GM19452 (cell line): Measurements from ENCODE around the gene DPP9.
A peak's percentile ranks its signal among the peaks of the same experiment; 100 is the strongest.
"Not testable (repeated sequence)": the region's sequence is repeated elsewhere in the genome, so short reads cannot be mapped to it uniquely, and the experiment has no call there.

Source experiments
- ATAC-seq: cut with Tn5 transposase; IDR thresholded peaks from one replicate; pipeline ENCODE4 v1.9.1; 2021; ENCODE audit not compliant: unreplicated experiment

The DPP9 gene

DNA sequence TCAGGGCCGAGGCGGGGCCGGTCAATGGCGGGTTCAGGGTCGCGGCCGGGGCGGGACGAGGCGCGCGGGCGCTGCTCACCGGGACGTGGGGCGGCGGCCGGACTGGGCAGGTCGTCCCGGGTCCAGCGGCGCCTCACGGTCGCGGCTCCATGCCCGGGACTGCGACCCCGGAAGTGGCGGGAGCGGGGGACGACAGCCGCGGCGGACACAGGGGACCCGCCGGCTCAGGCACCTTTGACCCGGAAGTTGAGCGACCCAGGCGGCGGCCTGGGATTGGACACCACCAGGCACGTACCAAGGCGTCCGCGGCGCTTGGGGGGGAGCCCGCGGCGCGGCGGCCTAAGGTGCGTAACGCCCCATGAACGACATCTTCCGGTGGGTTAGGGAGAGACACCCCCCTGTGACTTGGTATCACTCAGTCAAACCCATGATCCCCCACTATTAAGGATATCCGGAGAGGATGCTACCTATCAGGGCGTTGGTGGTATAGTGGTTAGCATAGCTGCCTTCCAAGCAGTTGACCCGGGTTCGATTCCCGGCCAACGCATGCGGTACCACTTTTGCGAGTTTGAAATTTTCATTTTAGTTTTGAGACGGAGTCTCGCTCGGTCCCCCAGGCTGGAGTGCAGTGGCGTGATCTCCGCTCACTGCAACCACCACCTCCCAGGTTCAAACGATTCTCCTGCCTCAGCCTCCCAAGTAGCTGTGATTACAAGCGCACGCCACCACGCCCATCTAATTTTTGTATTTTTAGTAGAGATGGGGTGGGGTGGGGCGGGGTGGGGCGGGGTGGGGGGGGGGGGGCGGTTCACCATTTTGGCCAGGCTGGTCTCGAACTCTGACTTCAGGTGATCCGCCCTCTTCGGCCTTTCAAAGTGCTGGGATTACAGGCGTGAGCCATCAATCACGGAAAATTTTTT lies at the start of gene DPP9:
Gene DPP9, minus strand, starts transcription at position 248 of the 920 bp plus-strand sequence. CDS start 3,936 bp downstream, outside the sequence.
- peak; percentile 90 for ATAC-seq

DNA sequence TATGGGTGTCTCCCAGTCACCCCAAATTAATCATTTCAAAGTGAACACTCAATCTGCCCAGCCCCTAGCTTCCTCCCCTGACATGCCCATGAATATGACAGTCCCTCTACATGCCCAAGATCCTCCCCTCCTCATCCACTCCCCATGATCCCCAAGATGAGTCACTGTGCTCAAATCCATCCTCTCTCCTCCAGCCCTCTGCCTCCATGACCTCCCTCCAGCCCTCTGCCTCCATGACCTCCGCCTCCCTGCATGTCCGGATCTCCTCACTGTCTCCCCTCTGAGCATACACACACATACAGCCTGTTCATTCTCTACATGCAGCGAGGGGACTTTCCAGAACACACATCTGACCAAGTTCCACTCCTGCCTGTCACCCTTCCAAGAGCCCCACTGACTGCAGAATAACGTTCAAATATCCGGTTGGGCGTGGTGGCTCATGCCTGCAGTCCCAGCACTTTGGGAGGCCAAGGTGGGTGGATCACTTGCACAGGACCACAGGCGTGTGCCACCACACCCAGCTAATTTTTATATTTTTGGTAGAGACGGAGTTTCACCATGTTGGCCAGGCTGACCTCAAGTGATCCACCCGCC lies 49.5 kb upstream of the DPP9 start:
- no peak for ATAC-seq

DNA sequence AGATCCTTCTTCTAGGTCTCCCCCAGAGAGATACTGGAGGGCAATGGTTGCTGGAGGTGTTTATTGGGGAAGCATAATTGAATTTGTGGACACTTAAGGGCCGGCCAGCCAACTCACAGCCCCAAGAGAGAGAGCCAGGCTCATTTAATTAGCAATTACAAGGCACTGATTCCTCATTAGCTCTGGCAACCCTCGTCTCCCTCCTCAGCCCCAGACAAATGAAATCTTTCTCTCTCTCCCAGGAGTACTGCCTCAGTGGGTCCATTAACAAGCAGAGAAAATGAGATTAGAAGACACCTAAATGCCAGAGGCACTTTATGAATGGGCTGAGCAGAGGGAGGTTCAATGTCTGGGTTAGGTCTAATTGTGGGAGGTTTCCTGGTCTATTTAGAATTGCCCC lies 48.9 kb upstream of the DPP9 start:
- ATAC-seq, result no peak

DNA sequence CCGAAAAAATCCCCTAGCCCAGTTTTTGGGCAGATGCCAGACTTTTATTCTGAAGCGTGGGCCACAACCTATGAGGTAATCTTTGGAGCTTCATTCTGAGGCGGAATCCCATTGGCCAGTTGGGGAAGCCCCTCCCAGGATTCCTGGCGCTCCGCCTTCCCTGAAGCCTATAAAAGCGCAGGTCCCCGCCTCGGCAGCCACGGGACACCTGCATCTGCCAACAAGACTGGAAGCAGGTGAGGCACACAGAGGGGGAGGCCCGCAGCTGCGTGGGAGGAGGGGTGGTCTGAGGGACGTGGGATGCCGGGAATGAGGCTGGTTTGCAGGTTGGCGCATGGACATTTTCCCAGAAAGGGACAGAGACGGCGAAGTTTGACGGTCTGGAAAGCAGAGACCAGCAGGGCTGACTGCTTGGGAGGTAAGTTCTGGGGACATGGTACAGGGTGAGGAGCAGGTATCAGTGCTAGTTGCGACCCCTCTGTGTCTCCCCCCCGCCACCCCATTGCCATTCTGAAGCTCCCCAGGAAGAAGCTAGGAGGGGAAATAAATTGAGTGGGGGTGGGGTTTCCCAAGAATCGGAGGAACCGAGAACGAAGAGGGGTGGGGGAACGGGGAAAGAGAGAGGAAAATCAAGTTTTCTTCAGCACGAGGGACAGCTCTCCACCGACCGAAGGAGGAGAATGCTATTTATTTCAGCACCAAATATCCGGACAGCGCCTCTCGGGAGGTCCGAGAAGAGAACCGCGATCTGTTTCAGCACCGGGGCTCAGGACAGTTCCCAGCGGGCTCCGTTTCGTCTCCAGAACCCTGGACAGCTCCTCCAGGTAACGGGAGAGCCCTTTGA lies 45.5 kb upstream of the DPP9 start:
- ATAC-seq, result no peak

DNA sequence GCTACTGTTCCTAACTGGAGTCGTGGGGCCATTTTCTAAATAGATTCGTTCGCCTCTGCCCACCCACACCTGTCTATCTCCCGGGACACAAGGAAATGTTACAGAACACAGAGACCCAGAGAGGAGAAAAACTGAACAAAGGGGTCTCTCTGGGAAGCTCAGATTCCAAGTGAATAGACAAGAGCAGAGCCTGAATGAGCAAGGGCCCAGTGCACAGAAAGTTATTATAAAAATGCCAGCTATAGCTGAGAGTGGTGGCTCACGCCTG lies 40.7 kb upstream of the DPP9 start:
- ATAC-seq, result no peak

DNA sequence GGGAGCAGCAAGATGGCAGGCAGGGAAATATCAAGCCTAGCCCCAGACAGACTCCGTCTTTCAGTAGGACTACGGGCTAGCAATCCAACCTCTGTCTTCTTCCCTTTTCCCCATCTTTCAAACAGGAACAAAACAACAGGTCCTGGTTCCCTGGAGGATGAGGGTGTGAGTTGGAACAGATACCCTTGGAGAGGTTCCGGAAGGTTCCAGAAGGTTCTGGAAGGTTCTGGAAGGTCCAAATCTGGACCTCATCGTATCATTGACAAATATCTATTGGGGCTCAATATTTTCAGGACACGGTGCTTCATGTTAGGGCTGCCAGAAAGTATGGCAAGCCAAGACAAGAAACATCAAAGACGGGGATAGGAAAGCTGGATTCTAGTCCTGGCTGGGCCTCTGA lies 39.4 kb upstream of the DPP9 start:
- no peak for ATAC-seq

DNA sequence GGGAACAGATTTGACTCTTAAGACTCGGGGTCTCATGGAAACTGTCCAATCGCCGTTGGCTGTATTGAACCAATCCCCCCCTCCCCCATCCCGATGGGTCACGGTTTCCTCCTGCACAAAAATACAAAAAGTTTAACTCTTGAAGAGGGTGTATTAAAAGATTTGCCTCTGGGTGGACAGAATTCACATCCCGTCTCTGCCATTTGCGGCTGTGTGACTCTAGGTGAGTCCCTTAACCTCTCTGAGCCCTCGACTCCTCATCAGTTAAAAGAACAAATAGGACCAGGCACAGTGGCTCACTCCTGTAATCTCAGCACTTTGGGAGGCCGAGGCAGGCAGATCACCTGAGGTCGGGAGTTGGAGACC lies 36.6 kb upstream of the DPP9 start:
- ATAC-seq, result no peak

DNA sequence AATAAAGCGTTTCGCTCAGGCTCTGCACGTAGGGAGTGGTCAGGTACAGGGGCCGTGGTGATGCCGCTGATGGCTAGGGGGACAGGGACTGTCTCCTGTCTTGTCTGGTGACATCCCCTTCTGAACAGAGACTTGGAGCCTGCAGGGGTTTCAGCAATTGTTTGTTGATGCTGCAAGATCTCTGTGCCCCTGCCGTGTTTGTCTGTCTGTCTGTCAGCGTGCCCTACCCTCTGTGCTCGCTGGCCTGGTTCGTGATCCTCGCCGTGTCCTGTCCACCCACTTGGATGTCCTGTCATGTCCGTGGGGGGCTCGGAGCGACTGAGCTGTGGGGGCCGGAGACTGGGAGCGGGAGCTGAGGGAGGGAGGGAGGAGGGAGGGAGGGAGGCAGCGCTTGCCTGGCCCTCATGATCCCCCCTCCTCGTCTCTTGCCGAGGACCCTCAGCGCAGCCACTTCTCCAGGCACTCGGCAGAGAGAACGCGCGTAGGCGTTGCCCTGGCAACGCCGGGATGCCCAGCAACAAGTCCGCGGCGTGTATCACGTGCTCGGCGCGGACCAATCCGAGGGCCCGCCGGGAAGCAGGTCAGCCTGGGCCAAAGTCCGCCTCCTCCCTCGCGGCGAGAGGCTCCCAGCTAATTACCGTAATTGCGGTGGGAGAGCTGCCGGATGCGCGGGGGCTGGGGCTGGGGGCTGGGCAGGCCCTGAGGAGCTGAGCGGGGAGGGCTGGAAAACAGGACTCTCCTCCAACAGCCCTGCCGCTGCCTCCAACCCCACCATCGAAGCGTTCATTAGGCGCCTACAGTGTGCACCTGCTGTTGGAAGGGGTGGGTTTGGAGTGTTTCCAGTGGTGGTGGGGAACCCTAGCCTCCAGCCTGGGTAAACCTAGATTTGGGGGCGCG lies 36.0 kb upstream of the DPP9 start:
- ATAC-seq, result no peak

DNA sequence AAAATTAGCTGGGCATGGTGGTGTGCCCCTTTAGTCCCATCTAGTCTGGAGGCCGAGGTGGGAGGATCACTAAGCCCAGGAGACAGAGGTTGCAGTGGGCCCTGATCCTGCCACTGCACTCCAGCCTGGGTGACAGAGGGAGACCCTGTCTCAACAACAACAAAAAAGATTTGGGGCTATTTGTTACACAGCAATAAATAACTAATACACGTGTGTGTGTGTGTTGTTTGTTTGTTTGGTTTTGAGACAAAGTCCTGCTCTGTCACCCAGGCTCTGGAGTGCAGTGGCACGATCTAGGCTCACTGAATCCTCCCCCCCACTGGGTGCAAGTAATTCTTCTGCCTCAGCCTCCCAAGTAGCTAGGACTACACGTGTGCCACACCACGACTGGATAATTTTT lies 35.0 kb upstream of the DPP9 start:
- no peak for ATAC-seq

DNA sequence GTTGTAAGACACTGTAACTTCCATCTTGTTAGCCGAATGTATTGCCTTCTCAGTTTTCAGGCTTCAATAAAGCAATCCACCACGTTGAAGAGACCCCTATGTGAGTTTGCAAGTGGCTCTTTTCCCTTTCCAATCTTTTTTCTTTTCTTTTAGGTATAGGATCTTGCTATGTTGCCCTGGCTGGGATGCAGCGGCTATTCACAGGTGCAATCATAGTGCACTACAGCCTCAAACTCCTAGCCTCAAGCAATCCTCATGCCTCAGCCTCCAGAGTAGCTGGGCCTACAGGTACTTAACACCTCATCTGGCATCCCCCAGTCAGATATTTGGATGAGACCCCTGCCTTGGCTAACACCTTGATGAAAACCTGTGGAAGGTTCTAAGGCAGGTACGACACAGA lies 34.4 kb upstream of the DPP9 start:
- ATAC-seq, result no peak

DNA sequence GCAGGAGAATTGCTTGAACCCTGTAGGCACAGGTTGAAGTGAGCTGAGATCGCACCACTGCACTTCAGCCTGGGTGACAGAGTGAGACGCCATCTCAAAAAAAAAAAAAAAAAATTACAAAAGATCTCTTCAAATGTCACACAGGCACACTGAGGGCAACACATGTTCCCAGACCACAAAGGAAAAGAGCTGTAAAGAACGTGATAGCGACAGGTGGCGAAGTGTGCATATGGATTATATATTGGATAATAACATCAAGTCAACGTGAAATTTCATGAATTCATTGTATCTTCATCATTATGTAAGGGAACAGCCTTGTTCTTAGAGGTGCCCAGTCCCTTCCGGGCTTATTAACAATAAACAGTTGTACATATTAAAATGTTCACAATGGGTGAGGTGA lies 31.8 kb upstream of the DPP9 start:
- no peak for ATAC-seq

DNA sequence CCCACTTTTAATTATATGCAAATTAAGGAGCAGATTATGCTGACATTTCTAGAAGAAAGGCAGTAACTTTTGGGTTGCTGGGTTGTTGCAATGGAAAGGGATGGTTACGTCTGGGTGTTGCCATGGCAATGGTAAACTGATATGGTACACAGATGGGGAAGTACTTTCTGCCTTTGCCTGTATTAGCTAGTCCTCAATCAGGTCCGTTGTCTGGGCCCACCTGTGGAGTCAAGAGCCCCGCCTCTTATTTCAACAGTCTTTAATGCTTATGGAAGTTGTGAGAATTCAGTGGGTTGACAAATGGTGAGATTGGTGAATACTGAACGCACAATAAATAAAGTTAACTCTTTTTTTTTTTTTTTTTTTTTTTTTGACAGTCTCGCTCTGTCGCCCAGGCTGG lies 30.6 kb upstream of the DPP9 start:
- ATAC-seq, result no peak

DNA sequence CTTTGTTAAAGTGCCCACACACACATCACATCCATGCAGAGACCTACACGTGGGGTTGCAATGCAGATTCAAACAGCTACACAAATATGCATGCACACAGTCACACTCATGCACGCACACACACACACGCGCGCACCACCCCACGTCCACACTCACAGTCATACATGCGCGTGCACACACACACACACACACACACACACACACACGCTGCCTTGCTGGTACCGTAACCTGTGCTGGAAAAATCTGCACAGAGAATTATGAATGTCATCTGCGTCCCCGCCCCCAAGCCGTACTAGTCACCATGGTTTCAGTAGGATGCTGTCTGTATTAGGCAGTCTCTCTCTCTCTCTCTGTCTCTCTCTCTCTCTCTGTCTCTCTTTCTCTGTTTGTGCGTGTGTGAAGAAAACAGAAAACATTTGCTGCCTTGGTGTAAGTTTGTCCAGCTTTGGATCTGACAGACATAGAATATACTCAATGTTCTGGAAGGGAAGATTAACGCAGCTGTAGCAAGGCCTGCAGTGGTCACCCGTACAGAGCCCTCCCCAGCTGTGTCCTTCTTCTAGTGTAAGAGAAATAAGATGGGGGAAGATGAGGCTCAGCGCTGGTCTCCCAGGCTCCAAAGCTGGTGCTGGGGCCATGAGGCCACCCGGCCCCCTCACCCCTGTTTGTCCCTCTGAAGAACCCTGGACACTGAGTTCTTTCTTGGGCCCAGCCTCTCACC lies 26.4 kb upstream of the DPP9 start:
- no peak for ATAC-seq

DNA sequence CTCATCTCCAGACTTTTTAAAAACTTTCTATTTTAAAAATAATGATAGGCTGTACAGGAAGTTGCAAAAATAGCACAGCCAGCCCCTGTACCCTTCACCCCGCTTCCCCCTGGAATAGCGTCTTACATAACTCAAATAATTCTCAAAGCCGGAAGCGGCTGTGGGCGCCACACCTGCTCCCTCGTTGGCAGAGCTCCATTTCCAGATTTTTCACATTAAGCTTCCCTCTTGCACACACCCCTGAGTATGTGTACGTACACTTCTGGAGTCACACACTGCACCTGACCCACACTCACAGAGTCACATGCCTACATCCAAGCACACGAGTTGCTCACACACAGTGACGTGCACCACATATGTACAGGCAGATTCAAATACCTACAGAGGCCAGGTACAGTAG lies 24.9 kb upstream of the DPP9 start:
- no peak for ATAC-seq

DNA sequence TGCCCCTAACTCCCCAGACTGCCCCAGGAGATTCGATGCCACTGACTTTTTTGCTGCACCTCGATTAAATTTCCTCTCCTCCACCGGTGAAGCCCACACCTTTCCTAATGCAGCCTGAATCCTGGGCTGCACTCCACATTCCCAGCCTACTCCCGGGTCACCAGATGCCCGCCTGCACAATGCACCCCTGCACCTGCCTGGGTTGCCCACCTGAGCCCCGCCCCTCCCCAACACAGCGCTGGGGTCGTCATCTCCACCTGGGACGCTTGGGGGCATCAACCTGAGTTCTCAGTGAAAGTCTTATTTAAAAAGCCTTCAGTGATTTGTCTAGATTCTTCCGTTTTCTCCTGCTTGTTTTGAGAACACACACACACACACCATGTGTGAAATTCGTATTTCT lies 24.5 kb upstream of the DPP9 start:
- no peak for ATAC-seq

DNA sequence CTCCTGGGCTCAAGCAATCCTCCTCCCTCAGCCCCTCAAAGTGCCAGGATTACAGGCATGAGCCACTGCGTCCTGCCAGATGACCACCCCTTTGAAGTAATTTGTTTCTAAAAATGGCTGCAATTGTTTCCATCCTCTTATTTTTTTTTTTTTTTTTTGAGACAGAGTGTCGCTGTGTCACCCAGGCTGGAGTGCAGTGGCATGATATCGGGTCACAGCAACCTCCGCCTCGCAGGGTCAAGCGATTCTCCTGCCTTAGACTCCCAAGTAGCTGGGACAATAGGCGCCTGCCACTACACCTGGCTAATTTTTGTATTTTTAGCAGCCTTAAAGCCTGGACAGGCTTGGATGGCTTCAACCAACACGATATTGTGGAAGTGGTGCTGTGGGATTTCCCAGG lies 22.3 kb upstream of the DPP9 start:
- no peak for ATAC-seq

DNA sequence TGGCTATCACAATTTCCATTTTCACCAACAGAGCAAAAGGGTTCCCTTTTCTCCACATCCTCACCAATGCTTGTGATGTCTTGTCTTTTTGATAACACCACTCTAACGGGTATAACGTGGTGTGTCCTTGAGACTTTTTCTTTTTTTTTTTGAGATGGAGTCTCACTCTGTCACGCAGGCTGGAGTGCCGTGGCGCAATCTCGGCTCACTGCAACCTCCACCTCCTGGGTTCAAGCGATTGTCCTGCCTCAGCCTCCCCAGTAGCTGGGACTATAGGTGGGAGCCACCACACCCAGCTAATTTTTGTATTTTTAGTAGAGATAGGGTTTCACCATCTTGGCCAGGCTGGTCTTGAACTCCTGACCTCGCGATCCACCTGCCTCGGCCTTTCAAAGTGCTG lies 21.5 kb upstream of the DPP9 start:
- not testable (repeated sequence) for ATAC-seq

DNA sequence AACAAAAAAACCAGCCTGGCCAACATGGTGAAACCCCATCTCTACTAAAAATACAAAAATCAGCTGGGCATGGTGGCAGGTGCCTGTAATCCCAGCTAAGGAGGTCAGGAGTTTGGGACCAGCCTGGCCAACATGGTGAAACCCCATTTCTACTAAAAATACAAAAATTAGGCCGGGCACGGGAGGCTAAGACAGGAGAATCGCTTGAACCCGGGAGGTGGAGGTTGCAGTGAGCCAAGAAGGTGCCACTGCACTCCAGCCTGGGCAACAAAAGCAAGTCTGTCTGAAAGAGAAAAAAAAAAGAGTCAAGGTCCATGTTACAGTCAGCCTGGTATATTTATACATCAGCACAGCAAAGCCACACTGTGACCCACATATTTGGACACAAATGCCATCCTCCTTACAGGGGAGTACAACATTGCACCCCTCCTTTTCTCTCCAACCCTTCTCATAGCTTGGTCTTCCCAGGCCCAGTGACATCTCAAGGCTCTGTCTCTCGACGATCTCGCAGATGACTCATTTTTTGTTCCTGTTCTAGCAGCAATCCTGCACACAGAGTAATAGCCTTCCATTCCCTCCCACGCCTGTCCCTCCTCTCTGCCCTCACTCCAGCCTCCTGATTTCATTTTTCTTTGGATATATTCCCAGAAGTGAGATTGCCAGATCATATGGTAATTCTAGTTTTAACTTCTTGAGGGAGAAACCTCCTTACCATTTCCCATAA lies 21.0 kb upstream of the DPP9 start:
- ATAC-seq, result no peak

DNA sequence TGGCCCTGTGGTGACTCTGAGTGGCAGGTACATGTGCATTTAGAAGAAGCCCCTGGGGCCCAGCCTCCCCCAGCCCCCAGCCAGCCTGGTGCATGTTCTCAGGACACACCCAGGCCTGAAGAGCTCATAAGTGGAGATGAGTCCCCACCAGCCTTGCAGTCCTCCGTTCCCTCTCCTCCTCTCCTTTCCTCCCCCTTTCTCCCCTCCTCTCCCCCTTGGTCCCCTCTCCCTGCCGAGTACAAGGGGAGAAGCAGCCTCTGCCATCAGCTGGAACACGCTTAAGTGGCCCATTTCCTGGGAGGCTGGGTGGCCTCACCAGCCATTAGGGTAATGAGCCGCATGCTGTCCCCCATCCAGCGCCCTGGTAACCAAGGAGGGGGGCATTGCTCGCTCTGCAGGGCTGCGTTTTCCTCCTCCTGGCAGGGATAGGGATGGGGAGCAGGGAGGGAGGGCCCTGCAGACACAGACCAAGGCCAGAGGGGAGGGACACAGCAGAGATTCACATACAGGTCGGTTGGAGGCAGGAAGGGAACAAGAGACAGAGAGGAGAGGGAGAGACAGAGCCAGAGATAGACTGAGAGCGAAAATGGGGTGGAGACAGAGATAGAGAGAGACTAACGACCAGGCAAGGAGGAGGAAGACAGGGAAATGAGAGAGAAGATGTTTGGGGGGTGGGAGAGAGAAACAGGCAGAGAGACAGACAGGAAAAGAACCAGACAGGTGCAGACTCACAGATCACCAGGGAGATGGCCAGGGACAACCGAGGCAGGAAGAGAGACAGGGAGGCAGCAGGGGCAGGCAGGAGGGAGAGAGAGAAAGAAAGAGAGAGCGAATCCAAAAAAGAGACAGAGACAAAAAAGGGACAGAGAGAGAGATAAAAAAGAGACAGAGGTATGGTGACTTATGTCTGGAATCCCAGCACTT lies 19.3 kb upstream of the DPP9 start:
- ATAC-seq, result no peak
